ENCODE data around the gene KLF6. TPM values are rescaled to one million over a fixed set of nuclear protein-coding genes. Genes with fewer than 3 reads are reported as not detected.

The KLF6 gene
- total RNA-seq = 144 TPM

- peak within 1 kb of the TSS; percentile 100 for H3K27ac ChIP-seq
- peaks cover 24 to 42% of the 10 kb centered on the region in 2 donors for H3K36me3 ChIP-seq
- no peaks in the 10 kb centered on the region for H3K27me3 ChIP-seq
- peak in 1 of 2 donors; percentile 75 for DNase-seq (ENCODE audit: low spot score in 2 of 2)
- peak within 1 kb of the TSS; percentile 97 to 99 for H3K4me3 ChIP-seq
- H3K4me1 ChIP-seq = peaks cover 0 to 4% of the 10 kb centered on the region in 2 donors
- no peaks in the 10 kb centered on the region for H3K9me3 ChIP-seq
- intact Hi-C loops (cut with DNase I) = loop anchor here (2.0 to 5.0 kb wide), 4 partner anchors 102 to 983 kb away; no protein-coding TSS in a partner anchor
- TF ChIP-seq CTCF (IDR thresholded peaks at IDR 0.05) = no peak
These were observed at the start of gene KLF6 for GRCh38 chr10:3784510-3785250. KLF6 (minus strand) TSS chr10:3785209; CDS start chr10:3785014, 195 bp downstream.

- H3K4me1 ChIP-seq = peaks cover 0 to 15% of the 10 kb centered on the region in 2 donors
- no peak for DNase-seq (ENCODE audit: low spot score in 2 of 2)
- H3K36me3 ChIP-seq = no peaks in the 10 kb centered on the region
- H3K27me3 ChIP-seq = no peaks in the 10 kb centered on the region
- intact Hi-C loops (cut with DNase I) = no loop called here
- H3K4me3 ChIP-seq = no peak overlapping the region
- H3K27ac ChIP-seq = no peak overlapping the region
- TF ChIP-seq CTCF (IDR thresholded peaks at IDR 0.05) = no peak
- H3K9me3 ChIP-seq = no peaks in the 10 kb centered on the region
These were observed 49.4 kb upstream of the KLF6 start for GRCh38 chr10:3834404-3834803.

- no peaks in the 10 kb centered on the region for H3K36me3 ChIP-seq
- H3K9me3 ChIP-seq = no peaks in the 10 kb centered on the region
- peaks cover 0 to 16% of the 10 kb centered on the region in 2 donors for H3K4me1 ChIP-seq
- no peak overlapping the region for H3K27ac ChIP-seq
- intact Hi-C loops (cut with DNase I) = no loop called here
- DNase-seq (ENCODE audit: low spot score in 2 of 2) = no peak
- no peaks in the 10 kb centered on the region for H3K27me3 ChIP-seq
- H3K4me3 ChIP-seq = no peak overlapping the region
- TF ChIP-seq CTCF (IDR thresholded peaks at IDR 0.05) = no peak
These were observed 48.0 kb upstream of the KLF6 start for GRCh38 chr10:3833046-3833445.

- no peak for DNase-seq (ENCODE audit: low spot score in 2 of 2)
- H3K9me3 ChIP-seq = no peaks in the 10 kb centered on the region
- no peak overlapping the region for H3K4me3 ChIP-seq
- H3K27ac ChIP-seq = no peak overlapping the region
- no peaks in the 10 kb centered on the region for H3K36me3 ChIP-seq
- TF ChIP-seq CTCF (IDR thresholded peaks at IDR 0.05) = no peak
- peaks cover 0 to 16% of the 10 kb centered on the region in 2 donors for H3K4me1 ChIP-seq
- no peaks in the 10 kb centered on the region for H3K27me3 ChIP-seq
- intact Hi-C loops (cut with DNase I) = no loop called here
These were observed 47.2 kb upstream of the KLF6 start for GRCh38 chr10:3832022-3832786.

- intact Hi-C loops (cut with DNase I) = no loop called here
- no peak overlapping the region for H3K4me3 ChIP-seq
- no peaks in the 10 kb centered on the region for H3K27me3 ChIP-seq
- H3K4me1 ChIP-seq = peaks cover 0 to 16% of the 10 kb centered on the region in 2 donors
- no peaks in the 10 kb centered on the region for H3K36me3 ChIP-seq
- no peak overlapping the region for H3K27ac ChIP-seq
- DNase-seq (ENCODE audit: low spot score in 2 of 2) = no peak
- TF ChIP-seq CTCF (IDR thresholded peaks at IDR 0.05) = no peak
- H3K9me3 ChIP-seq = no peaks in the 10 kb centered on the region
These were observed 46.6 kb upstream of the KLF6 start for GRCh38 chr10:3831608-3832007.

Measured in ascending aorta (tissue), 2 donors.